CMK (cell line): ENCODE data around the gene ANXA3.

Source experiments
- DNase-seq: peaks from one replicate; pipeline ENCODE4 v3.0.0-alpha.2; 2010; ENCODE audit warnings: low read depth

The ANXA3 gene

GRCh38 chr4:78611215-78611558 is 59.6 kb downstream of the ANXA3 start:
- DNase-seq: no peak

- DNase-seq: no peak
Measured at GRCh38 chr4:78612398-78613178, 61.0 kb downstream of the ANXA3 start.

- DNase-seq: no peak
Measured at GRCh38 chr4:78613522-78614321, 62.2 kb downstream of the ANXA3 start.

DNA sequence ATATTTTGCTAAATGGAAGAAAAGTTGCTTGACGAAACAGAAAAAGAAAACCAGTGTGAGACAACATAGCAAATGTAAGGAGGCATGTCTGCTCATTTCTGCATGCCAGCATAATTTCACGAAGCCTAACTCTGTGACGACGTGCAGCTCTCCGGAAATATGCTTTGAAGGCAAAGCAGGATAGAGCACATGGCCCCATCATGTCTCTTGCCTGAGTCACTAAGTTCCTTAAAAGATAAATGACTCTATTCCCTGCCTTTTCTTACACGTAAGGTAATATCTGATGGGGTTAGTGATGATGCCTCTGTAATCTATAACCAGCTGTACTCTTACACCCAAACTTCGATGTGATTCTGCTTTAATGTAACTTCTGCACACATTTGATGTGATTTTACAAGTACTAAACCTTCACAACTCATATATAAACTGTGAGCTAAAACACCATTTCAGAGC is 64.5 kb downstream of the ANXA3 start:
- no peak for DNase-seq

GRCh38 chr4:78618436-78618835 is 66.9 kb downstream of the ANXA3 start:
- DNase-seq: no peak

- no peak for DNase-seq
Measured at GRCh38 chr4:78621395-78621794, 69.8 kb downstream of the ANXA3 start.

DNA sequence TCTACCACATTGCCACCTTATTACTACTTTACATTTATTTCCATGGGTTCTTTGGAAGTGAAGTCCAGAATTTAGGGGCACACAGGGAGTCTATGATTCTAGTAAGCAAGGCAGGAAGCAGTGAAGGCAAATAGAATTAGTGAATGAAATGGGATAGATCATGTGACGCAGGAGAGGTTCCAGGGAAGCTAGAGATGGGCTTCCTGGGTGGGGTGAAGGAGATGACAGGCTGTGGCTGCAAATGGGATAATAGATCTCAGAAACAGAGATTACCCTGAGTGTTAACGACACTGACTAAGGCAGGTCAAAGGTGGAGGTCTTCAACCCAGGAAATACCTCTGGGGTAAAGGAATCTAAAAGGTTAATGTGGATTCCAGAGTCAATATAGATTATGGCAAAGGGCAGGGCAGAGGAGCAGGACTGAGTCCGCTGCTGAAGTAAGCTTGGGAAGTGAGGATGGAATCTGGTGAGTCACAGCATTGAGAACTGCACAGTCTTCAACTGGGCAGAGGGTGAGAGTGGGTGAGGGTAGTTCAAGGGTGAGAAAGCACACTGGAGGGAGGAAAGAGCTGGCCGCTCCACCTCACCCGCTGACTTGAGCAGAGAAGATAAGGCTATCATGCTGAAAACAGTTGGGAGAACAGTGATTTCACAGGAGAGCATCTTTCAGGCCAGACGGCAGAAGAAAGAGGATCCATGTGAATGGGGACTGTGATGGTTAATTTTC is 70.8 kb downstream of the ANXA3 start:
- DNase-seq: peak; percentile 86

DNA sequence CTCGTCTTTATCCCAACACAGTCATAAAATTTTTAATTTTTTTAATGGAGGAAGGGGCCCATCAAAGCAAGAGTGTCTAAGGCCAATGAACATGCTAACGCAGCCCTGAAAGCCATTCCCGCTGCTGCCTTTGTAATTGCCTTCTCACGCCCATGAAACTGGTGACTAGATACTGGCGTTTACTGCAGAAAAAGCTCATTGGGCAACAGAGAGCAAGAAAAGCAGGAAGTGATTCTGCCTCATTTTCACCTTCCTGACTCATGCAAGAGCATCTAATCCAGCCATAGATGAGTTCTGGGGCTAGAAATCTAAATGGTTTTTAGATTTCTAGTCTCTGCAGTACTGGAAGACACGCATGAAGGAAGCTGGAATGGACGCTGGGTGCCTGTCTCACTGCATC is 72.5 kb downstream of the ANXA3 start:
- no peak for DNase-seq

DNA sequence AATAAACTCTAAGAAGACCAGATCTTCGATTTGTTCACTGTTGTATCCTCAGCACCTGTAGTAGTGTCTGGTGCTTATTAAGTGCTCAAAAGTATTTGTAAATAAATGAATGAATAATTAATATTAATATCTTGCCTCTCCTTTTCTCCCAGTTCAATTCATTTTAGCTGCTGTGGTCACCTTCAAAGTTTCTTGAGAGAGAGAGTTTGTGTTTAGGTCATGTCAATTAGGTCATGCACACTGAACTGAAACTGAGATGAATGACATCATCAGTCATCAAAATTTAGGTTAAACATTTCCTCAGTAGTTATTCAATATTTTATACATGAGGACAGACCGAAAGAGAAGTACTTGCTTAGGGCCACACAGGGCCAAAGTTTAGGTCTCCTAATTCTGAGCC is 73.5 kb downstream of the ANXA3 start:
- DNase-seq: no peak

GRCh38 chr4:78627046-78627965 is 75.7 kb downstream of the ANXA3 start:
- no peak for DNase-seq

DNA sequence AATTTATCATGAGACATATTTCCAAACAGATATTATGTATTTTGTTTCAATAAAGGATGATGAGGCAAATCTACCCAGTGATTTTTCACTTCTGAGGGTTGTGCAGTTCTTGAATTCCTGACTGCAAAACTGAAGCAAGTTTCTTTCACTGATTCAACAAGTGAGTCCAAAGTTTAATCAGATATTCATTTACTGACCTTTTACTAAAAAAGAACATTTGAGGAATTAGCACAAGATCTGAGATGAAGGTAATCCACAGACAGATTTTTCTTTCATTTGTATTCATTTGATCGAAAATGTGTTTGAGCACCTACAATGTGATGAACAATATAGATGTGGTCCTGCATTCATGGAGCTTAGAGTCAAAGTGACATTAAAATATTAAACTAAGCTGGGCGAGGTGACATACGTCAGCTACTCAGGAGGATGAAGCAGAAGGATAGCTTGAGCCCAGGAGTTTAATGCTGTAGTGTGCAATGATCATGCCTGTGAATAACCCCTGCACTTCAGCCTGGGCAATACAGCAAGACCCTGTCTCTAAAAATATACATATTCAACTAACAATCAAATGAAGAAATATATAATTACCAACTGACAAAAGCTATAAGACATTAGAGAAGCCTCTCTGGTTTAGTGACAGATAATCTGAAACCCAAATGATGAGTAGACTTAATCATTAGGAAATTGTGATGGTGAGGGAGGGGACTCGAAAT is 76.6 kb downstream of the ANXA3 start:
- no peak for DNase-seq

DNA sequence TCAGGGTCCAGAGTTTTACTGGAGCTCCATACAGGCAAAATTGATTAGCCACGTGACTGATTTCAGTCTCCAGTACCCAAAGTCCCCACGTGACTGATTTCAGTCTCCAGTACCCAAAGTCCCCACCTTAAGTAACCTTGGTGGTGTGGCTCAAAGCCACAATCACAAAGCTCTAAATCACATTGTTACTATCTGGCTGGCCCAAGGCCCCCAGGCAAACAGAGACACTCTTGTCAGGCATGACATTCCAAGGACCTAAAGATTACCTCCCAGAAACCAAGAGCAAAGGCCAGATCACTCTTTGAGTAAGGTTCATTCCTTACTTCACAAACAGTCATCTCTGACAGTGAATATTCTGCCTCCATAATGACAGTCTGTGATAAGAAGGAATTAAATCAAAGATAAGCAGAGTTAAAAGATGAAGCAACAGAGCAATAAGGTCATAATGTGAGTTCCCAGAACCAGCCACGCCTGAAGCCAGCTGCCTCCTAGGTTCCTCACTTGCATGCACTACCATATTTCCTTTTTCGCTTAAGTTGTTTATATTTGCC is 78.5 kb downstream of the ANXA3 start:
- no peak for DNase-seq

GRCh38 chr4:78630615-78631014 is 79.0 kb downstream of the ANXA3 start:
- no peak for DNase-seq

DNA sequence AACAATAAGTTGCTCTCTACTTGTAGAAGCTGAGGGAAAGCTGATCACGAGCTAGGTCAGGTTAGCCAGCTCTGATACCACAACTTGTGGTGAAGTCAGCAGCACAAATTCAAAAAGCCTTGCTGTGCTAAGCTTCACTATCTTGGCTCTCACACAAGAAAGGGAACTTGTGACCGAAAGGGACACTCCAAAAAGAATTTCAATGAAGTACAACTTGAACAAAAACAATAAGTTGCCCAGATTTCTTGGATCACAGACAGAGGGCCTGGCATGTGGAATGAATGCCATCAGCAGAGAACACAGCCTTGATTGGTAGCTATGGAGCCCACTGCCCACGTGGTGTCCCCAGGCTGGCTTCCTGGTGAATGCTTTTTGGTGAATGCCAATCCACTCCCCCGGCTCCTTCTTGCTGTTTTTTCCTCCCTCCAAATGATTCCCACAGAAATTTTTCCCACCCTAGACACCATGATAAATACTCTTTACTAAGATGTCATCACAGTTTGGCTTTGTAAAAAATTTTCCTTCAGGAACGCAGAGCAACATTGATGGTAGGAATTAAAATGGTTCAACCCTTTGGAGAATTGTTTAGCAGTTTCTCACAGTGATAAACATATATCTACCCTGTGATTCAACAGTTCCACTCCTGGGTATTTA is 82.6 kb downstream of the ANXA3 start:
- no peak for DNase-seq

GRCh38 chr4:78638337-78639172 is 87.0 kb downstream of the ANXA3 start:
- DNase-seq: no peak

DNA sequence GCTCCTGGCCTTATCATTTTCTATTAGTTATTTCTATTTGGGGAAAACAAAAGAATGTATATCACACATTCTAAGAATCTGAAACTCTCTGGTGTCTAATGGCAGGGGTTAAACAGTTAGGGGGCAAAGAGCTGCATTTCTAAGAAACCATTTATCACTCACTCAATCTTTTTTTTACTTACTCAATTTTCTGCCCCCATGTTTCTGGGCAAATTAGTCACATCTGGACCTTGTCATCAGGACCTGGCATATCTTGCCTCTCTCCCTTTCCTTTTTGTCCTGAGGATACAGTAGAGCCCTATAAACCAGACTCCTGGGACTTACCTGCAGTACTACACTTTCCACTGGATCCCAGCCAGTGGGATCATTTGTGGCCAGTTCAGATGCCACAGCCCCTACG is 89.1 kb downstream of the ANXA3 start:
- DNase-seq: no peak

DNA sequence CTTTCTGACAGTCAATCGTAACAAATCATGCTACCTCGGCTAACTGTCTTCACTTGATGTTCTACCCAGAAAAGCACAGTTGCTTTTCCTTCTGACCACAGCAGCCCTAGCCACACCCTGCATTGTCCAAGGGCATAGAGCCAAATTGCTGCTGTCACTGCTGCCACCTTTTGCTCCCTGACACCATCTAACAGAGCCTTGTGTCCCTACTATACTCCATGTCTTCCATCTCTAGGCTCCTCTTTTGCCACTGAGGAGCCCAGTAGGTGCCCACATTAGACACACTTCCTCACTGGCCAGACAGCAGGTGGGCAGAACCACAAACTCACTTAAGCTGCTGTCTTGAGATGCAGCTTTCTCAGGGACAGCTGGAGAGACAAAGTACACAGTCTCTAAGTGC is 91.4 kb downstream of the ANXA3 start:
- DNase-seq: no peak

DNA sequence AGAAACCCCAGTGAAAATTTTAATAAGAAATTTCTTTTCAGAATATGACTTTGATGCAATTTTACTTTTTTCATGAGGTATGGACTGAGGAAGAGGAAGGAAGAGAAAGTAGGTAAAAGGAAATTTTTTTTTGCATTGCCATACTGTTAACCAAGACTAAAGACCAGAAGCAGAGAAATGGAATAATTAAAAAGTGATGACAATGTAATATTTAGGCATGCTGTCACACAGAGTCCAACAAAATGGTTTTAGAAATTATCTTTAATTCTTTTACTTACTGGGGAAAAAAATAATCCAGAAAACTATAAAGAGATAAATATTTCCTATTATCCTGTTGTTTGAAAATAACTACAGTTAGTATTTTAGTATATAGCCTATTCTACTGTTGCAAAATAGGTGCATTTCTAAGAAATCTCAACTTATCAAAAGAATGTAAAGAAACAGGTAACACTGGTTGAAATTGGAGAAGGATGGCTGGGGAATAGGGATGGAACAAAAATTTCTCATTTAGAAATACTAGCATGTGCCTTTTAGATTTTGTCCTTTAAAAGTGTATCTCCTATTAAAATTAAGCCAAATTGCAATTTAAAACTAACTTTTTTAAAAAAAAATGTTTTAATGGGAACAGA is 92.6 kb downstream of the ANXA3 start:
- no peak for DNase-seq
